NCI-H524 (cell line): ENCODE results near the gene GRK5.

Experiments
- DNase-seq, 2 experiments: peaks; one replicate each; lab custom pipeline; 2025; lab: John Stamatoyannopoulos, UW

Gene GRK5

DNA sequence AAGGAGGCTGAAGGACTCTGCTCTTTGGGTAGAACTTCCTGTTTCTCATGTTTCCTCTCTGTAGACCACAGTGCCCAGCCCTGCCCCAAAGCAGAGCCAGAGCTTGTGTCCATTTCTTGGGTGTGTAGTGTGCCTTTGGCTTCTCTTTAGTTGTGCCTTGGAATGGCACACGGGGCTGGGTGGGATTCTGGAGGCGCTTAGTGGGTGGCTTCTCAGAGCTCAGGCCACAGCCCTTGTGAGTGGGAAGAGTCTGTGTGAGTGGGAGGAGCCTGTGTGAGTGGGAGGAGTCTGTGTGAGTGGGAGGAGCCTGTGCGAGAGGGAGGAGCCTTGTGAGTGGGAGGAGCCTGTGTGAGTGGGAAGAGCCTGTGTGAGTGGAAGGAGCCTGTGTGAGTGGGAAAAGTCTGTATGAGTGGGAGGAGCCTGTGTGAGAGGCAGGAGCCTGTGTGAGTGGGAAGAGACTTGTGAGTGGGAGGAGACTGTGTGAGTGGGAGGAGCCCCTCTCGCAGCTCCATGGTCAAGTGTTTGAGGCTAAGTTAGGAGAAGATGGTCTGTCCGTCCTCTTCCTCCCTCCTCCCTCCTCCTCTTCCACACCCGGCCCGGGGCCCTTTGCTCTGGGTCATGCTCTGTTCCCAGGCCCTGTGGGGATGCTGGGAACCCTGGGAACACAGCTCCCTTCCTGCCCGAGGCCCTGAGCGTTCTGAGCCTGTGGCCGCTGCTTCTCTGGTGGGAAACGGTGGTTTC lies 153.0 kb downstream of the GRK5 start:
- no peak for DNase-seq

GRCh38 chr10:119361037-119361436 lies 153.7 kb downstream of the GRK5 start:
- DNase-seq = no peak

GRCh38 chr10:119362122-119362521 lies 154.8 kb downstream of the GRK5 start:
- DNase-seq = no peak

- no peak for DNase-seq
Observed at GRCh38 chr10:119364645-119365600, 157.6 kb downstream of the GRK5 start.

DNA sequence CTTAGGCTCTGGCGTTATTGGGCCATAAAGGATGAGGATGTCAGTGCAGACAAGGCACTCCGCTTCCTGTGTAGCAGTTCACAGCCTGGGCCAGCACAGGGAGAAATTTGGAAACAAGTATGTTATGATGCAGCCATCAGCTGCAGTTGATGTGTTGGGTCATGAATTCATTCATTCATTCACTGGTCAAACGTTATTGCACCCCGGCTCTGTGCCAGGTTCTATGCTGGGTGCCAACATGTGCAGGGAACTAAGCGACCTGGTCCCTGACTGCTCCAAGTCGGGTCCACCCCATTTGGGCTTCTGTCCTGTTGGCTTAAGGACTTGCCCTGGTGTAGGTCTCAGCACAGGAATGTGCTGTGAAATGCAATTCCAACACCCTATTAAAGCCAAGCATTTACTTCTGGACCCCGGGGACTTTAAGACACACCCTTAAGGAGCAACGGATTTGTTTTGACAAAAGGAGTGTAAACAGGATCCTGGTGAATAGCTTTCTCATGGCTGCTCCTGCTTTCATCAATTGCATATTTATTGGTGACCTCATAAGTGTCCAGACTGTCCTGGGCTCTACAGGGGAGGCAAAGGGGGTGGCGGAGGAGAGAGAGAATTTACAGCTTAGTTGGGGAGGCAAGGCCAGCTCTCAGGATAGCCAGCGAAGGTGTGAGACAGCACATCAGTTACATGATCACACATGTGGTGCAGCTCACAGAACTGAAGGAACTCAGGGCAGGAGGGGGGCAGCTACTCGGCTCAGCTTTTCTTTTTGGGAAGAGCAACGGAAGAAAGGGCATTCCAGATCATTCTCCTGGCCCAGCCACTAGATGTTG lies 158.6 kb downstream of the GRK5 start:
- DNase-seq = no peak

DNA sequence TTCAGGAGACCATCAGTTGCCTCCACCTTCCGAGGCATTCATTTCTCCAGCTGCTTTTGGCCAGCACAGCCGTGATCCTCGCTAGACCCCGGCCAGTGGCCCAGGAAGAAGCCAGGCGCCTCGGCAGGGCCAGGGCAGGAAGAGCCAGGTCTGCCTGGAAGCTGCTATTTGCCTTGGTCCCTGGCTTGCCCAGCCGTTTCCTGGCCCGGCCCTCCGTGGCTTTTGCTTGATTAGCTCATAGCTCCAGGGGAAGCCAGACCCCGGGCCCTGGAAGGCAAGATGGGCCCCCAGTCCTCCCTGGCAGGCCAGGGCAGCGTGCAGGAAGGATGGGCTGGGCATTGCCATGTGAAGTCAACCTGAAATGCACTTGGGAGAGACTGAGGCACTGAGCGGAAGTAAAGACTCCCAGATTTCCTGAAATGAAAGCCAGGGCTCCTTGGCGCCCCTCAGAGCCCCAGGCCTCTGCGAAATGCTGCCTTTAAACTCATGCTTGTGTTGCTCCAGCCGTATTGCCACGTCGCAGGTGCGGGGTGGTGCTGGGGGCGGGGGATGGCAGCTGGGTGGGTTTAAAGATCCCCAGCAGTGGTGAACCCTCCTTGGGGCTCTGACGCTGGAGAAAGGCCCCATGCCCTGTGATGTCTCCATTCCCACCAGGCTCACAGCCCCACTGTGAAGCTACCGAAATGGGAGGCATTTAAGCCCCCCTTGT lies 160.6 kb downstream of the GRK5 start:
- no peak for DNase-seq

DNA sequence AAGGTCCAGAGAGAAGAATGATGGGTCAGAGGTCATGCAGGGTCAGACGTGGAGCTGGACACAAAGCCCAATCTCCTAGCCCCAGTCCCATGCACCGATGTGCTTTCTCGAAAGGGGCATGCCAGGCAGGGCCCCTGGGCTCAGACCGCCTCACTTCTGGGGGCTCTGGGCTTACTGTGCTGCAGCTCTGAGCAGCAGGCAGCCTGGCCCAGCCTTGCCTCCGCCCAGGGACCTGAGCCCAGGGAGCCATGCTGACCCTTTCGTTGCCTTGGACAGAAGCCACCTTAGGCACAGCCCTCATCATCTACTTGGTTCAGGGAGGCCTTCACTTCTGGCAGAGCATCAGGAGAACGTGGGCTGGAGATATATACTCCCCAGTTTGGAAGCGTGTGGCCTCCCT lies 161.2 kb downstream of the GRK5 start:
- no peak for DNase-seq

DNA sequence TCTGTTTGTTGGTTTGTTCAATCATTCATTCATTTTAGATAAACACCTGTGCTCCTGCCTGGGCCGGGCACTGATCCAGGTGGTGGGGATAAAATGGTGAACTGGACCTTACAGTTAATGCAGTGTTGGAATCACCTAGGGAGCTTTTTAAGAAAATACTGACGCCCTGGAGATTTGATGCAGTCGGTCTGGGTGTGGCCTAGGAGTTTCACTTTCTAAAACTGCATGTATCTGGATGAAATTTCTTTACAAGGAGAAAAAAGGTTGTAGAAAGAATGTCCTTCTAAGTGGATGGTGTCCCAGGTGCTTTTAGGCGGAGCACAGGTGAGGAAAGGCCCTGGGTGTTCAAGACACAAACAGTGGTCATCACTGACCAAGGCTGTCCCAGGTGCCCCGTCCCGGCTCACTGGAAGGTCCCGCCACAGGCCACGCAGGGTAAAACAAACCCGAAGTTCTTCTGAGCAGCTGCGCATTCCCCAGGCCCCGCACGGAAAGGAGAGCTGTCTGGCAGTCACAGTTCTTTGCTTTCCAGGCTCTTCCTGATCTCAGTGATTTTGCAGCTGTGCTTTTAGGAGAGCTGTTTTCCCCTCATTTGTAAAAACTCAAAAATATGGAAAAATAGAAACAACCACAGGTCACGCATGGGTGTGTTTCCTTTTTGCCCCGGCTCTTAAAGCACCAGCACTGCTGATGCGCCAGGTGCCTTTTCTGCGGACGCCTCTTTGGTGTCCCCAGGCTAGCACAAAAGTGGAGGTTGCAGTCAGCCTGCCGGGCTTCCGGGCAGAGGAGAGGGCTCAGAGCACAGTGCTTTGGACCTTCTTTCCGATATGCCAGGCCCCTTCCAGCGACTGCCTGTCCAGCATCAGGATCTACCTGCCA lies 161.9 kb downstream of the GRK5 start:
- no peak for DNase-seq

- no peak for DNase-seq
Observed at GRCh38 chr10:119370111-119370741, 162.9 kb downstream of the GRK5 start.

GRCh38 chr10:119370972-119371703 lies 163.8 kb downstream of the GRK5 start:
- no peak for DNase-seq

DNA sequence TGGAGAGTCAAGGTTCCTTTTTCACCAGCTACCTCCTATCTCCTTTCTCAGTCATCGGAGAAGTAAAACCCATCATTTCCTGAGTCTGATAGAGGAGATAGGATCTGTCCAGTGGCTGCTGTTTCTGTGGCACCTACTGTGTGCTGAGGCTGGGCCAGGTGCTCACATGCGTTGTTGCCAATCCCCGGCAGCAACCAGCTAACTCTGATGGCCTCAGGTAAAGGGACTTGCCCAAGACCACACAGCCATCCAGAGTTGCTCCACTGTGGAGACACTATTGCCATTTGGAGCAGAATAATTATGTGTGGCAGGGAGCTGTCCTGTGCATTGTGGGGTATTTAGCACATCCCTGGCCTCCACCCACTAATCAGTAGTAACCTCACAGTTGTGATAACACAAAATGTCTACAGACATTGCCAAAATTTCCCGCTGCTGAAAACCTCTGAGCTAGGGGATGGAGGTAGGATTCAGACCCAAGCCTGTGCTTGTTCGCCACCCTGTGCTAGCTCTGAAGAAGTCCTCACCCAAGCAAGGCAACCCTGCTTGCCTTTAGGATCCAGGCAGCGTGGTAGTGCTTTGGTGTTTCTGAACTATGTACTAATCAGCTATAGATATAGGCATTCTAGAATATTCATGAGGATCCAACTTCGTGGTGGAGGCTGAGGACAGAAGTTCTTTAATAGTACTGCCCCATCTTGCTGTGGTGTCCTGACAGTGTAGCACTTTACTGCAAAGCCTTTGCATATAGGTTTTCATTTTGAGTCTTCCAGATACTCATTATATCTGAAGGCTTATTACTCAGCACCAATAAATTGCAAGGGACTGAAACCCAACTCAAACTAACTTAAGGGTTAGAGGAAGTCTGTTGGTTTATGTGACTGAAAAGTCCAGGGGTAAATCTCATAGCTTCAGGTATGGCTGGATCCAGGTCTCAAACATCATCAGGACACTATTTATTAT lies 164.6 kb downstream of the GRK5 start:
- DNase-seq = no peak

- peak; percentile 51 to 67 for DNase-seq
Observed at GRCh38 chr10:119373294-119374102, 166.1 kb downstream of the GRK5 start.

DNA sequence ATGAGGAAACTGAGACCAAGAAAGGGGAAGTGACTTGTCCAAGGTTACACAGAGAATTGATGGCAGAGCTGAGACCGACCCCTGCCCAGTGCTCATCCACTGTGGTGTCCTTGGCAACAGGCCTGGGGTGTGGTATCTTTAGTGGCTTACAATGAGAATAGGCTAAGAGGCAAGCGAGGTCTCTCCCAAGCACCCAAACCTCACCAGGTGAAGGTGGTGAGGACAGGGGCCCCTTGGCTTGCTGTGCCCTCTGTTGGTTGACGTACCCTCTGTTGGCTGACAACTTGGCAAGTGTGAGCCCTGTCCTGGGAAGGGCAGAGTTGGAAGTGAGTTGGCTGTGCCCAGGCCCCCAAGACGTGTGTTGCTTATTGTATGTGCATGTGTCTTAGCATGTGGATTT lies 166.9 kb downstream of the GRK5 start:
- no peak for DNase-seq

DNA sequence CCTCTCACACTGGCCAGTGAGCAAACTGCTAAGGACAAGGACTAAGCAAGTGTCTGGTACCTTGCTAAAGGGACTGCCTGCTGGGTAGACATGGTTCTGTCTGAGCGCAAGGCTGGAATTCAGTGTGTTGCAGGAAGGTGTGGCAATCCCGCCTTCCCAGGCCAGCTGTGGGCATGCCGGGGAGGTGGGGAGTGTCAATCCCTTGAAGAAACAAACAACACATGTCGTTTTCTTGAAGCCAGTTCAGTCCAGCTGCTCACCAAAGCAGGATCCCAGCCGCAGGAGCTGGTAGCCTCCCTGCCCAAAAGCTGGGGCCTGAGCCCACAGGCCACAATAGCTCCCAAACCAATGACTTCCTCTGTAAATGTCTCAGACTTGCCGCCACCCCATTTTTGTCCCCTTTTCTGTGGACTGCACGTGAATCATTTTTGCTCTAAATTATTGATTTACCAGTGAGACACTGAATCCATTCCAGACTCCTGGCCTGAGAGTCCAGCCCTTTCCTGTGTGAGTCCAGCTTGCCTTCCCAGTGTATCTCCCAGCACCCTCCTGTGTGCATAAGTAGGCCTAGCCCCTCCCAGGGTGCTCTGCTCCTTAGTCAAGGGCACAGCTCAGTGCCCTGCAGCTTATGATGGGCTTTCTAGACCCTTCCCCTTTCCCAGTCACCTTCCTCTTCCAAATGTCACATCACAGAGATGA lies 168.4 kb downstream of the GRK5 start:
- peak; percentile 63 to 75 for DNase-seq

- DNase-seq = peak; percentile 62 to 85
Observed at GRCh38 chr10:119377451-119377957, 170.1 kb downstream of the GRK5 start.

DNA sequence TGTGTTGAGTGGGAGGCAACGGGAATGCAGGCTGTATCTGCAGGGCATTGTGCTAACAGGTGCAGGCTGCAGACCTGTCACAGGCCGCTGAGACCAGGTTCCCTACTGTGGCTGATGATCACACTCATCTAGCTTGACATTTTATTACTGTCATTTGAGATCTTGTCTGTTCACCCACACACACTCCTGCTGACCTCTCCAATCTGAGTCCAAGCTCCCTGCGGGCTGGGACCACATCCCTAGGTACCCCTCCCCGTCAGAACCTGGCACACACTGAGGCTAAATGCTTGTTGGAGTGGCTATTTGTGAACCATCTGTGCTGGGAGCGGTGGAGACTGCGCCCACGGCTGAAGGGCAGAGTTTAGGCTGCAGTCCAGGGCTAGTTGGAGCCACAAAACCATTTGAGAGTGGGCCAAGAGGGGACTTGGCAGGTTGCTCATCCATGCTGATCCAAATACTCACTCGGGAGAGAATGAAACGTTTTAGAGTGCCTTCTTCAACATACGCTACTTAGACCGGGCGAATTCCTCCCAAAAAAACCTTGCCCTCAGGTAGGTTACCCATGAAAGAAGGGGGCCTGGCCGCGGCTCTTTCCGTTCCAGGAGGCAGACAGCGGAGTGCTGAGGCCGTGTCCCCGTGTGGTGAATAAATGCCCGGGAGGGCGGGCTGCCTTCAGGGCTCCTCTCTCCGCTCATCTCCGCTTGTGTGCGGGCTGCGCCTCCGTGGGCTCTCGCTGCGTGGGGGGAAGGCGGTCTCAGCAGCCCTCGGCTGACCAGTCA lies 170.8 kb downstream of the GRK5 start:
- DNase-seq = peak; percentile 59 to 77
